Measurements from ENCODE around the gene NOX3.

NOX3 gene

GRCh38 chr6:155406801-155407200 lies 48.8 kb downstream of the NOX3 start:
- no peaks in the 10 kb centered on the region for H3K4me1 Mint-ChIP-seq
- ATAC-seq, result no peak
- no peak overlapping the region for H3K27ac Mint-ChIP-seq
- H3K27me3 Mint-ChIP-seq, result peaks cover 6% of the 10 kb centered on the region
- no peaks in the 10 kb centered on the region for H3K9me3 Mint-ChIP-seq
- DNase-seq, result no peak
- H3K4me3 Mint-ChIP-seq, result no peak overlapping the region

GRCh38 chr6:155404937-155405336 lies 50.7 kb downstream of the NOX3 start:
- Mint-ChIP-seq H3K9me3 (no peaks in the 10 kb centered on the region), H3K27me3 (peaks cover 6% of the 10 kb centered on the region), H3K27ac (no peak overlapping the region), H3K4me3 (no peak overlapping the region), H3K4me1 (no peaks in the 10 kb centered on the region)
- ATAC-seq (no peak), DNase-seq (no peak)

GRCh38 chr6:155402656-155403304 lies 52.9 kb downstream of the NOX3 start:
- H3K4me3 Mint-ChIP-seq, result no peak overlapping the region
- no peak overlapping the region for H3K27ac Mint-ChIP-seq
- H3K27me3 Mint-ChIP-seq, result peaks cover 6% of the 10 kb centered on the region
- no peaks in the 10 kb centered on the region for H3K4me1 Mint-ChIP-seq
- no peak for ATAC-seq
- H3K9me3 Mint-ChIP-seq, result no peaks in the 10 kb centered on the region
- DNase-seq, result no peak

- Mint-ChIP-seq H3K27me3 (peaks cover 1% of the 10 kb centered on the region), H3K9me3 (no peaks in the 10 kb centered on the region), H3K4me1 (no peaks in the 10 kb centered on the region), H3K4me3 (no peak overlapping the region), H3K27ac (no peak overlapping the region)
- no peak for DNase-seq
- no peak for ATAC-seq
These were observed 55.0 kb downstream of the NOX3 start for GRCh38 chr6:155400654-155400965.

DNA sequence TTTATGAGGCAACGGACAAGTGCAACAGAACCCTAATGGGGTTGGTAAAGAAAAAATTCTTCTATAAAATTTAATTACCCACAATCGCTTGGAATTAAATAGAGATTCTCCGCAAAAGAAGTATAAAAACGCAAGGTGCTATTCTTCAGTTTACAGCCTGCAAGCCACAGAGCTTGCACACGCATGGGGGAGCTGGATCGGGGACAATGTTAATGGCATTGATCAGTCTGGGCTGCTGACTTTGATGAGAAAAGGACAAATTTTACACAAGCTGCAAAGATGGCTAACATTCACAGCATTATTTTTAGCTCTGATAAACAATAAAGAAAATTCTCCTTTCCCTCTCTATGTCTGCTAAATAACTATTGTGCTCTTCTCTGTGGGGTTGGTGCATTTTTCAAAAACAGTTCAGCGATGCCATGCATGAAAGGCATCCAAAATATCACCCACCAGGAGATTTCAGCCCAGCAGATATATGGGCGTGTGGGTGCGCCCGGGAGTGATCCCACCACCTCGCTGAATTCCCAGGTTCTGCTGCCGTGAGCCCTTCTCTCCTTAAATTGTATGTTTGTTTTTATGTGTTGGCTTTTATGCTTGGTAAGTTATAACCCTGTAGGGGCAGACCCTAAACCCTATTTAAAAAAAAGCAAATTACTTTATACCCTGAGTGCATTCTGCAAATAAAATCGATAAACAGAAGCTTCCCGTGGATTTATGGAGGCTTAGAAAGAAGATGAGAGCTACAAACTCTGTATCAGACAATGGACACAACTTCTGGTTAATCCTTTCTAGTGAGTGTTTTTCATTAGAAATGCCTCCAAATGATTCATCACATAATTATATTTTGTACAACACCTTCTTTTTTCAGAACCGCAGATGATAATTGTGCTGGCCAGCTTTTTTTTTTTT lies 55.6 kb downstream of the NOX3 start:
- Mint-ChIP-seq H3K4me3 (no peak overlapping the region), H3K9me3 (no peaks in the 10 kb centered on the region), H3K27me3 (no peaks in the 10 kb centered on the region), H3K4me1 (no peaks in the 10 kb centered on the region), H3K27ac (no peak overlapping the region)
- DNase-seq (no peak), ATAC-seq (no peak)

DNA sequence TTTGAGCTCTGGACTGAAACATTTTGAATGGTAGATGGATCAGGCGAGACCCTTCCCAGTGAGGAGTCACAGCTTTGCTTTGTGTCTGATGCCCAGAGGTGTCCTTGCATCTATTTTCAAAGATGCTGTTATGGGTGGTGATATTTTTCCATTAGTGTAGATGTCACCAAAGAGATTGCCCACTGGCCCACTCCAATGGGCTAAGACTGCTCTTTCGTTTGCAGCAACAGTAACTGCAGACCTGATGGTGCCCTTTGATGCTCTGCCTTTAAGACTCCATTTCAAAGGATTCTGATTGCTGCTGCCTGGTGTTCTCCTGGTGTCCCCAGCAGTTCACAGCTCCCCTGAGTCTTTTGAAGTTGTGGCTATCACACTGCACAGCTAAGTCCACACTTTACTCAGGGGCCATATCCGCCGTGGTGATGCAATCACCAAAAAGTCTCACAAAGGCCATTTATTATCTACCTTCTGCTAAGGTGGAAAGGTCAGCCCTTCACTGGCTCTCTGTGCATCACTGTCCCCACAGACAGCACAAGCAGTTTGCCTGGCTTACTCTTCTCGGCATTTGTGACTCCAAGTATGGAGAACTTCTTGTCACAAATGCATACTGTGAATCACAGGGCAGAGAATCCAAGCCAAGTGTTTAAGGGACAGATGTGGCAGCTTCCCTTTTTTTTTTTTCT lies 56.4 kb downstream of the NOX3 start:
- no peak overlapping the region for H3K4me3 Mint-ChIP-seq
- ATAC-seq, result no peak
- no peaks in the 10 kb centered on the region for H3K4me1 Mint-ChIP-seq
- H3K27me3 Mint-ChIP-seq, result no peaks in the 10 kb centered on the region
- no peak overlapping the region for H3K27ac Mint-ChIP-seq
- no peak for DNase-seq
- no peaks in the 10 kb centered on the region for H3K9me3 Mint-ChIP-seq

DNA sequence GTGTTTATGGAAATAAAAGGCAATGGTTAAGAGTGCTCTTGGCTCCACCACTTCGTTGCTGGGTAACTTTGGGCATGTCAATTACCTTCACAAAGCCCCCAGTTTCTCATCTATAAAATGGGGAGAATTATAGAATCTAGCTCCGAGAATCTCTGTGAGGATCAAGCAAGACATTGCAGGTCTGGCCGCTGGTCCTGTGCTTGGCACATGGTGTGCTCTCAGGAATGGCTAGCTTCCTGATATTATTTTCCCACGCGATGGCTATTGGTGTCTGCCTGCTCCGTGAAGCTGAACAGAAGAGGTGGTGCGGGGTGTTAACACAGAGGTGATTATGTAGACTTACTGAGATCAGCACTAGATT lies 57.0 kb downstream of the NOX3 start:
- H3K9me3 Mint-ChIP-seq, result no peaks in the 10 kb centered on the region

DNA sequence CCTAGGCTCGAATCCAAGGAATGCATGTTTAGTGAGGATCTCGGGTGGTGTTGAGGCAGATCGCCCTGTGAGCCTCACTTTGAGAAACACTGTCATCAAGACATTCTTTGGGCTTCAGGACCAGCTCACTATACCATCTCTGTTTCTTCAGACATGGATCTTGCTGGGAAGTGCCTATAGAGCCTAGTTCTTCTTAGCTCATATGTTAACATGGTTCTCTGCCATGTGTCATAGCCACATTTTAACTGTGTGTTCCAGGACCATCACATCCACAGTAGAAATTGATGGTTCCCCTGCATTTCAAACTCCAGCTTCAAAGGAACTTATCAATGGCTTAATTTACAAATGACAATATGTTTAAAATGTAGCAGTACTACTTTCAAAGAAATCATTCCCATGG lies 57.4 kb downstream of the NOX3 start:
- H3K27me3 Mint-ChIP-seq, result no peaks in the 10 kb centered on the region
- ATAC-seq (no peak), DNase-seq (no peak)
- no peak overlapping the region for H3K4me3 Mint-ChIP-seq
- H3K27ac Mint-ChIP-seq, result no peak overlapping the region
- H3K9me3 Mint-ChIP-seq, result no peaks in the 10 kb centered on the region
- no peaks in the 10 kb centered on the region for H3K4me1 Mint-ChIP-seq

More for the DNA sequence above, 57.0 kb downstream of the NOX3 start:
- Mint-ChIP-seq H3K4me1 (no peaks in the 10 kb centered on the region), H3K4me3 (no peak overlapping the region), H3K27me3 (no peaks in the 10 kb centered on the region), H3K27ac (no peak overlapping the region)
- DNase-seq, result no peak
- ATAC-seq, result no peak

DNA sequence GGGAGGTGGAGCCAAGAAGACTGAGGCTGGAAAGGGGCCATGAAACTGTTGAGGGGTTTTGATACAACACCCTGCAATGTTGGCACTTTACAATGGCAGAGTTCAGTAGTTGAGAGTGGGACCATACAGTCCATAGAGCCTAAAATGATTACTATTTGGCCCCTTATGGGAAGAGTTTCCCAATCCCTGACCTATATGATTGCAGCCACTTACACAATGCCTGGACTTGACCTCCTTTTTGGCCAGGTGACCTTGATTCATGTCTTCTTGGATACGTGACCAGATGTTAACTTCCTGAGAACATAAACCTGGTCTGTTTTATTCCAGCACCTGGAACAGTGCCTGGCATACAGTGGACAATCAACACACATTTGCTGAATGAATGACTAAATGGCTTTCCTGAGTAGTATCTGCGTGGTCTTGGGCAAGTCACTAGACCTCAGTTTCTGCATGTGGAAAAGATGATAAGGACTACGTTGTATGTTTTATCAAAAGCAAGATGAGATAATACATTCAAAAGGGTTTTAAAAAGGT lies 58.4 kb downstream of the NOX3 start:
- ATAC-seq (no peak), DNase-seq (no peak)
- no peaks in the 10 kb centered on the region for H3K27me3 Mint-ChIP-seq
- no peak overlapping the region for H3K4me3 Mint-ChIP-seq
- no peak overlapping the region for H3K27ac Mint-ChIP-seq
- no peaks in the 10 kb centered on the region for H3K4me1 Mint-ChIP-seq
- no peaks in the 10 kb centered on the region for H3K9me3 Mint-ChIP-seq

GRCh38 chr6:155396605-155397004 lies 59.0 kb downstream of the NOX3 start:
- DNase-seq (no peak), ATAC-seq (no peak)
- Mint-ChIP-seq H3K9me3 (no peaks in the 10 kb centered on the region), H3K4me3 (no peak overlapping the region), H3K4me1 (no peaks in the 10 kb centered on the region), H3K27ac (no peak overlapping the region), H3K27me3 (no peaks in the 10 kb centered on the region)

DNA sequence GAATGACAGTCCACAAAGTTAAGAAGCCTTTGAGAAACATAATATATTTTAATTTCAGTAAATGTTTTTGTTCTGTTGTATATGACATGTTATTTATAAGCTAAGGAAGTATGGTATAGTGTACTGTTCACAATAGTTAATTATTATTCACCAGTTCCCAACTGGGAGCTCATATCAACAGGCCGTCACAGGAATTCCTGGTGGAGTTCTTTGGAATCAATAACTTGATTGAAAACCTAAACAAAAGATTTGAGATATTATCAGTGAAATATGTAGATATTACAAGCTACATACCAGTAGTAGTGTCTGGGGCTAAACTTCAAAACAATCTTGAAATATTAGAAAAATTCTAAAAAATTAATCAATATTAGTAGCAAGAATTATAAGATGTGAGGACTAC lies 60.3 kb downstream of the NOX3 start:
- ATAC-seq (no peak), DNase-seq (no peak)
- H3K27ac Mint-ChIP-seq, result no peak overlapping the region
- no peaks in the 10 kb centered on the region for H3K27me3 Mint-ChIP-seq
- H3K4me3 Mint-ChIP-seq, result no peak overlapping the region
- no peaks in the 10 kb centered on the region for H3K4me1 Mint-ChIP-seq
- H3K9me3 Mint-ChIP-seq, result no peaks in the 10 kb centered on the region

GRCh38 chr6:155389130-155389529 lies 66.5 kb downstream of the NOX3 start:
- no peak overlapping the region for H3K27ac Mint-ChIP-seq
- no peaks in the 10 kb centered on the region for H3K27me3 Mint-ChIP-seq
- DNase-seq, result no peak
- peaks cover 6% of the 10 kb centered on the region for H3K4me1 Mint-ChIP-seq
- peaks cover 17 to 18% of the 10 kb centered on the region in 2 donors for H3K9me3 Mint-ChIP-seq
- no peak overlapping the region for H3K4me3 Mint-ChIP-seq
- ATAC-seq, result no peak

GRCh38 chr6:155388591-155388990 lies 67.0 kb downstream of the NOX3 start:
- H3K27me3 Mint-ChIP-seq, result no peaks in the 10 kb centered on the region
- ATAC-seq (no peak), DNase-seq (no peak)
- peaks cover 6% of the 10 kb centered on the region for H3K4me1 Mint-ChIP-seq
- no peak overlapping the region for H3K27ac Mint-ChIP-seq
- H3K4me3 Mint-ChIP-seq, result no peak overlapping the region
- peaks cover 17 to 18% of the 10 kb centered on the region in 2 donors for H3K9me3 Mint-ChIP-seq

- Mint-ChIP-seq H3K4me3 (no peak overlapping the region), H3K9me3 (peaks cover 17 to 18% of the 10 kb centered on the region in 2 donors), H3K27ac (no peak overlapping the region), H3K4me1 (peaks cover 6% of the 10 kb centered on the region), H3K27me3 (no peaks in the 10 kb centered on the region)
- ATAC-seq, result no peak
- no peak for DNase-seq
These were observed 68.2 kb downstream of the NOX3 start for GRCh38 chr6:155387481-155387880.

- DNase-seq (no peak), ATAC-seq (no peak)
- H3K27ac Mint-ChIP-seq, result no peak overlapping the region
- no peaks in the 10 kb centered on the region for H3K27me3 Mint-ChIP-seq
- H3K9me3 Mint-ChIP-seq, result peaks cover 15 to 18% of the 10 kb centered on the region in 2 donors
- H3K4me3 Mint-ChIP-seq, result no peak overlapping the region
- H3K4me1 Mint-ChIP-seq, result peaks cover 10% of the 10 kb centered on the region
These were observed 71.2 kb downstream of the NOX3 start for GRCh38 chr6:155384321-155384952.

All from stimulated activated naive CD8-positive, alpha-beta T cell treated with anti-CD3 and anti-CD28 coated beads, Interleukin-15, amount 100 ng/mL, for 72 hours (primary cell).